Sciatic nerve (tissue), 2 donors: ENCODE results near the gene PDXP. TPM values are rescaled to one million over a fixed set of nuclear protein-coding genes. Genes with fewer than 3 reads are reported as not detected.
"Not testable (repeated sequence)": the region's sequence is repeated elsewhere in the genome, so short reads cannot be mapped to it uniquely, and the experiment has no call there.

Experiments used
- ATAC-seq: fragments of 200-7000 bp; cut with Tn5 transposase; one replicate; pipeline ENCODE4 v1.9.1; 2020; ENCODE audit warnings: mild to moderate bottlenecking, moderate library complexity
- DNase-seq: peaks from one replicate; pipeline ENCODE4 v3.0.0-alpha.2; 2020; ENCODE audit warnings: low spot score
- intact Hi-C: fragments of 100-400 bp; cut with DNase I; formaldehyde crosslinking; loops from one replicate; pipeline ENCODE4 v1.14.2; 2022
- total RNA-seq: library from RNA; stranded (reverse); fragmentation: NEBNext Ultra II Directional; extraction: Animal tissue kit (Norgen Biotek cat#: 25700); gene quantifications from one replicate; pipeline ENCODE4 v1.2.1, GENCODE V29; 2021
- donor health status: DM: no; HTN: no; CAD: no.
- donor health status: DM: no; HTN: no; CAD: no.

The PDXP gene, protein sequence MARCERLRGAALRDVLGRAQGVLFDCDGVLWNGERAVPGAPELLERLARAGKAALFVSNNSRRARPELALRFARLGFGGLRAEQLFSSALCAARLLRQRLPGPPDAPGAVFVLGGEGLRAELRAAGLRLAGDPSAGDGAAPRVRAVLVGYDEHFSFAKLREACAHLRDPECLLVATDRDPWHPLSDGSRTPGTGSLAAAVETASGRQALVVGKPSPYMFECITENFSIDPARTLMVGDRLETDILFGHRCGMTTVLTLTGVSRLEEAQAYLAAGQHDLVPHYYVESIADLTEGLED
- total RNA-seq: 10.0 TPM

DNA sequence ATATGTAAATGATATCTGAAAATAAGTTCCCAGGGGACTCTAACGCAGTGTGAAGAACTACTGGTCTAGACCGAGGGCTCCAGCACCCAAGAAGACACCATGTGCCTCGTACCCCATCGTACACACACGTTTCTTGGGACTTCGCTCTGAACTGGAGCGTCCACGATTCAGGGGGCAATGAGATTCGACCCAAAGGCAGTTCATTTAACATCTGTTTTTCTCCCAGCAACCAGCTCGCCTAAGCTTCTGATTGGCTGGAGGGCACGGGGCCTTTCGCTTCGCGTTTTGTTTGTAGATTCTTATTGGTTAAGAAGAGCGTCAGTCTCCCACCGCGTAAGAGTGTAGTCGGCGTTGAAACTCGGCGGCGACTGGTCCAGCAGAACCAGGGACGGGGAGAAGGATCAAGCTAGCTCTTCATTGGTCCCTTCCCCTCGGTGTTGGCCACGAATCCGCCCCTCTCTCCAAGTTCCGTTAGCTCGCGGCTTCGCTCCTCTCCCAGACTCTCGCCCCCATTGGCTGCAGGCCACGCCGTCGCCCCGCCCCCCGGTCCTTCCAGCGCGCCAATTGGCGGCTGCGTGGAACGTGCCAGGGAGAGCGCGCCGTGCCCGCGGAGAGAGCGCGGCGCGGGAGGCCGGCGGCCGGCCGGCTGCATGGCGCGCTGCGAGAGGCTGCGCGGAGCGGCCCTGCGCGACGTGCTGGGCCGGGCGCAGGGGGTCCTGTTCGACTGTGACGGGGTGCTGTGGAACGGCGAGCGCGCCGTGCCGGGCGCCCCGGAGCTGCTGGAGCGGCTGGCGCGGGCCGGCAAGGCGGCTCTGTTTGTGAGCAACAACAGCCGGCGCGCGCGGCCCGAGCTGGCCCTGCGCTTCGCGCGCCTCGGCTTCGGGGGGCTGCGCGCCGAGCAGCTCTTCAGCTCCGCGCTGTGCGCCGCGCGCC, at the start of gene PDXP:
TSS of gene PDXP (plus strand) at position 591 of the 933 bp plus-strand sequence. CDS start at position 651, 60 bp downstream.
- intact Hi-C loops: no loop called here
- DNase-seq: peak; percentile 100
- peak; percentile 97 for ATAC-seq

GRCh38 chr22:37609240-37610152, 49.0 kb upstream of the PDXP start:
- no peak for ATAC-seq
- no peak for DNase-seq
- intact Hi-C loops: no loop called here

DNA sequence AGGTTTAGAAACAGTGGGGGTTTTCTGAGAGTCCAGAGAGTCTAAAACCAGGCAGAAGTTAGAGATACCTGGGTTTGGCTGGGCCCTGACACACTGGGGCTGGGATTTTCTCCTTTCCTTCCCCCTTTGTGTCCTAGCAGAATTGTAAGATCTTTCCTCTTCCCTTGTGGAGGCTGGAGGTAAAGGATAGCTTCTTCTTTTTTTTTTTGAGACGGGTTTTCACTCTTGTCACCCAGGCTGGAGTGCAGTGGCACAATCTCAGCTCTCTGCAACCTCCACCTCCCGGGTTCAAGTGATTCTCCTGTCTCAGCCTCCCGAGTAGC, 48.4 kb upstream of the PDXP start:
- intact Hi-C loops, ATAC-seq, DNase-seq: not testable (repeated sequence)

GRCh38 chr22:37610480-37611129, 47.9 kb upstream of the PDXP start:
- intact Hi-C loops: no loop called here
- no peak for ATAC-seq

GRCh38 chr22:37611207-37611606, 47.3 kb upstream of the PDXP start:
- ATAC-seq (no peak), DNase-seq (no peak)
- intact Hi-C loops: no loop called here

More at GRCh38 chr22:37610480-37611129, 47.9 kb upstream of the PDXP start:
- no peak for DNase-seq

DNA sequence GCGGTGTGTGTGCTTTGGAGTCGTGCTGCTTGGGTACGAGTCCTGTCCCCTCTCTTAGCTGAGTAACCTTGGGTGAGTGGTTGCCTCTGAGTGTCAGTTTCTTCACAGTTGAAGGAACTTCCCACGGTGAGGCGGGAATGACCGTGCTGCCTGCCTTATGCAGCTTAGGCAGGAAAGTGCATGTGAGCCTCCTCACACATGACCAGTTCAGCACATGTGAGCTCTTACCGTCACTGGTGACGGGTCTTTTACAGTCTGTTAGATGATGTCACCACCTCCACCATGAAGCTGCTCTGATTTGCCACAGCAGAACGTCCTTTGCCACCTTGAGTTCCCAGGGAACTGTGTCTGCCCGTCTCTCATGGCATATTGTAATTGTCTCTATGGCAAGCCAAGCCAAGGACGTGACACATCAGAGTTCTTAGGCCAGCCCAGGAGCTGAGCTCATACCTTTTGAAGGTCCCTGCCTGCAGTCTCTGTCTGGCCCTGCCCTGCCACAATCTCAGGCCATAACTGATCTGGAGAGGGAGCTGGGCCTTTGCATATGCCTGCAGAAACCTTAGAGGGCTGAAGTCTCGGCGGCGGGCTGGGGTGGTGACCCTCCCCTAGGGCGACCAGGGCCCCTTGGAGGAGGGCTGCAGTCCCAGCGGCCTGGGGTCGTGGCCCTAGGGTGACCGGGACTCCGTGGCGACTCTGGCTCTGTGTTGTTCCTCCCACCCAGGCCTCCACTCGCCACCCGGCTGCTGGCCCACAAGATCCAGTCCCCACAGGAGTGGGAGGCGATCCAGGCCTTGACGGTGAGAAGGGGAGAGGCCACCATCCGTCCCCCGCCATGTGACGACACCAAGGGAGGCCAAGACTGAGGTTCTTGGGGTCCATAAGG, 42.1 kb upstream of the PDXP start:
- no peak for ATAC-seq
- no peak for DNase-seq
- intact Hi-C loops: no loop called here

DNA sequence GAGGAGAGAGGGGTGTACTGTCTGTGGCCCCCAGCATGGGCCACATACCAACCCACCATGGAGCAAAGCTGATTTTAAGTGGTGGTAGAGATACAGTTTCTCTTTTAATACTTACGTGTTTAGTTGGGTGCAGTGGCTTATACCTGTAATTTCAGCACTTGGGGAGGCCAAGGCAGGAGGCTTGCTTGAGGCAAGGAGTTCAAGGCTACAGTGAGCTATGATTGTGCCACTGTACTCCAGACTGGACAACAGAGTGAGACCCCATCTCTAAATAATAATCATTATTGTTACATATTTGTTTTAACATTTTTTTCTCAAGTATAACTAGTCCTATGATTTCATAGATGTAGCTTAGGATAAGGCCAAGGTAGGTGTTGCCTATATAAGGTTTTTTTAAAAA, 41.1 kb upstream of the PDXP start:
- ATAC-seq: no peak
- DNase-seq: no peak
- intact Hi-C loops: no loop called here

DNA sequence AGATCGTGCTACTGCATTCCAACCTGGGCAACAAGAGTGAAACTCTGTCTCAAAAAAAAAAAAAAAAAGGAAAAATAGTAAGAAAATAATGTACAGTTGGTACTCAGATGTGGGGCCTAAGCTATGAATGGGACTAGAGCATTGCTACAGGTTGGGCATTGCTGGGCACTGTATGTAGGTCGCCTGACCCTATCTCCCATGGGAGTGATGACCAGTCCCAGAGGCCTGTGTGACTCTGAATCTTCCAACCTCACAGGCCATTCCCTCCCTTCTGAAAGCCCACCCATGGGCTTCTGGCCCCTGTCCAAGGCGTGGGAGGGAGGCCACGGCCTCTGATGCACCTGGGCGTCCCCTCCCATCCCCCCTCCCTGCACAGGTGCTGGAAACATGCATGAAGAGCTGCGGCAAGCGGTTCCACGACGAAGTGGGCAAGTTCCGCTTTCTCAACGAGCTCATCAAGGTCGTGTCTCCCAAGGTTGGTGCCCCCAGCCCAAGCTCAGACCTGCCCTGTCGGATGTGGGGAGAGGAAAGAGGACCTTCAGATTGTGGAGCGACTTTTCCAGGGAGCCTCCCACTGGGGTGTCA, 40.4 kb upstream of the PDXP start:
- ATAC-seq (no peak), DNase-seq (no peak)
- intact Hi-C loops: no loop called here

DNA sequence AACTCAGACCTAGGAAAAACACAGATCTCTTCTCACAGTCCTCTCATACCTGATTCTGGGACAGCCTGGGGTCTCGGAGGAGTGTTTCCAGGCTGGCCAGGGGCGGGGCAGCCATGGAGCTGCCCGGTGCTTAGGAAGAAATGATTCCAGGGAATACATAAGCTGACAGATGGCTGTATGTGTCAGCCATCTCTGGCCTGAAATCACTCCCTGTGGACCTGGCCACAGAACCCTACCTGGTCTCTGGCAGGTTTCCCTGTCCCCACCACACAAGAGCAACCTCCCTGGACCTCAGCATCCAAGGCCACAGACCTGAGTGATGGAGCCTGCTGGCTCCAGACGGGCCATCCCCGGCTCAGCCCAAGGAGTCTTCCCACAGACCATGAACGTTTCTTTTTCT, 39.8 kb upstream of the PDXP start:
- ATAC-seq (no peak), DNase-seq (no peak)
- intact Hi-C loops: no loop called here

- no peak for DNase-seq
- ATAC-seq: no peak
- intact Hi-C loops: no loop called here
Observed at GRCh38 chr22:37619991-37620390, 38.5 kb upstream of the PDXP start.

GRCh38 chr22:37621352-37621860, 37.1 kb upstream of the PDXP start:
- DNase-seq (no peak), ATAC-seq (no peak)
- intact Hi-C loops: no loop called here

DNA sequence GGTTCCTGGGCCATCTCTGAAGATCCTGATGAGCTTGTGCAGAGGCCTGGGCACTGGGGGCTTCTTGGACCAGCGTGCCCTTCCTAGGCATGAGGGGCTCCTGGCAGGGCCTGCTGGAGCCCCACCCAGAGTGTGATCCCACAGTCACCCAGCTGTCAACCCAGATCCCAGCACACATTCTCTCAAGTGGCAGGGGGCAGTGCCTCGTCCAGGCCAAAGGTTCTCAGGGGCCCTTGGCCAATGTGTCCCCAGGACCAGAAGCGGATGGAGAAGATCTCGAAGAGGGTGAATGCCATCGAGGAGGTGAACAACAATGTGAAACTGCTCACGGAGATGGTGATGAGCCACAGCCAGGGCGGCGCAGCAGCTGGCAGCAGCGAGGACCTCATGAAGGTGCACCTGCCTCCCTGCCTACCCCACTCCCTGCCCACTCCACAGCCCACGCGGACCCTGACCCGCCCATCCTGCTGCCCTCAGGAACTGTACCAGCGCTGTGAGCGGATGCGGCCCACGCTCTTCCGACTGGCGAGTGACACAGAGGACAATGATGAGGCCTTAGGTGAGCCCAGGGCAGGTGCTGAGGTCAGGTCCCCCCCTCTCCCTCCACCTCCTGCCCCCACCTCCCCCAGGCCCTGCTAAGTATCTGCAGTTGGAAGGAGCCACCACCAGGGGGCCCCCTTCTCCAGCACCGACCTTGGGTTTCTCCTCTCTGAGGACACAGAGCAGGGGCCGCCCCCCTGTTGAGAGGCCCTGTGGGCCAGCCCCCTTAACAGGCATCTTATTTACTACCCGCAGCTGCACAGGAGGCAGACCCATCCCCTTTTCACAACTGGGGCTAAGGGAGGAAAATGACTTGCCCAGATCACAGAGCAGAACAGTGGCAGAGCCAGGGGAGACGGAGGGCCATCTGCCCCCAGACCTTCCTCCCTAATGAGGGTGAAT, 35.2 kb upstream of the PDXP start:
- no peak for DNase-seq
- intact Hi-C loops: no loop called here
- ATAC-seq: peak; percentile 70

- no peak for DNase-seq
- intact Hi-C loops: no loop called here
- ATAC-seq: no peak
Observed at GRCh38 chr22:37624017-37624365, 34.5 kb upstream of the PDXP start.

GRCh38 chr22:37624876-37625275, 33.6 kb upstream of the PDXP start:
- intact Hi-C loops: no loop called here

DNA sequence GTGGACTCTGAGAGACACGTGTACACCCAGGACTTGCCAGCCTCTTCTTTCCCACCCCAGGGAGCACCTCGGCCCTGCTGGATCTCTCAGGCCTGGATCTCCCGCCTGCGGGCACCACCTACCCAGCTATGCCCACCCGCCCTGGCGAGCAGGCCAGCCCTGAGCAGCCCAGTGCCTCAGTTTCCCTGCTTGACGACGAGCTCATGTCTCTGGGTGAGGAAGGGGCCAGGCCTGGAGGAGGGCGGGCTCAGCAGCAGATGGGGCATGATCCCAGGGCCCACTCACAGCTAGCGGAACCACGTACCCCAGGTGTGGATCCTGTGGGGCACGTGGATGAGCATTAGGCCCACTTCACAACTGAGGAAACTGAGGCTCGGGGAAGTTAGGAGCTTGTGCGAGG, 32.8 kb upstream of the PDXP start:
- ATAC-seq (no peak), DNase-seq (no peak)
- intact Hi-C loops: no loop called here

More at GRCh38 chr22:37624876-37625275, 33.6 kb upstream of the PDXP start:
- DNase-seq (no peak), ATAC-seq (no peak)

- ATAC-seq (peak; percentile 75), DNase-seq (no peak)
- intact Hi-C loops: no loop called here
Observed at GRCh38 chr22:37626144-37626543, 32.4 kb upstream of the PDXP start.
